Gastrocnemius medialis (tissue), 4 donors: Measurements from ENCODE around the gene MICU2. TPM values are rescaled to one million over a fixed set of nuclear protein-coding genes. Genes with fewer than 3 reads are reported as not detected.

Experiments
- ATAC-seq, 2 donors: fragments of 150-250 bp; one replicate each; pipeline ENCODE4 v1.9.1; 2016
- DNase-seq, 2 donors: peaks; one replicate each; pipeline ENCODE4 v3.0.0-alpha.2; 2019
- H3K27ac ChIP-seq, 4 donors: fragments of 200-600 bp; sonication (generic); 1 replicate in 1 of 4; 2 replicates in 3 of 4; pipeline ENCODE4 v1.5.1; 2016 to 2018; ENCODE audit warnings: mild to moderate bottlenecking in 2 of 4, moderate library complexity in 1 of 4
- H3K27me3 ChIP-seq, 3 donors: fragments of 200-600 bp; sonication (generic) in 2 of 3; 1 replicate in 1 of 3; 2 replicates in 2 of 3; pipeline versions ENCODE4 v1.5.1 to v1.6.0; 2016 to 2019; ENCODE audit warnings: mild to moderate bottlenecking in 1 of 3, moderate library complexity in 1 of 3
- H3K36me3 ChIP-seq, 2 donors: fragments of 200-600 bp; sonication (generic) in 1 of 2; one replicate each; pipeline ENCODE4 v1.5.1; 2017 to 2018
- H3K4me1 ChIP-seq, 2 donors: fragments of 200-600 bp; sonication (generic) in 1 of 2; one replicate each; pipeline ENCODE4 v1.5.1; 2016 to 2017; ENCODE audit warnings: mild to moderate bottlenecking in 2 of 2
- H3K4me3 ChIP-seq, 4 donors: fragments of 200-600 bp; sonication (generic) in 3 of 4; 1 replicate in 1 of 4; 2 replicates in 3 of 4; pipeline ENCODE4 v1.5.1; 2016 to 2019; ENCODE audit warnings: mild to moderate bottlenecking in 2 of 4
- H3K9me3 ChIP-seq, 3 donors: fragments of 200-600 bp; sonication (generic) in 2 of 3; 1 replicate in 1 of 3; 2 replicates in 2 of 3; pipeline ENCODE4 v1.5.1; 2016 to 2019
- POLR2A ChIP-seq, 2 donors: fragments of 450-650 bp; IDR thresholded peaks; one replicate each; pipeline ENCODE4 v1.6.1; 2017; ENCODE audit warnings: antibody characterized with exemption in 2 of 2, mild to moderate bottlenecking in 2 of 2, moderate library complexity in 2 of 2
- in situ Hi-C, 4 donors: fragments of 200-750 bp; cut with MboI; loops; one replicate each; pipeline versions ENCODE4 v1.15.0 to v1.8.0; 2017; ENCODE audit warnings: low sequenced_read_pairs in 4 of 4
- intact Hi-C: fragments of 100-400 bp; cut with DNase I; formaldehyde crosslinking; loops from one replicate; pipeline ENCODE4 v1.15.1; 2023; ENCODE audit warnings: low total_unique reads
- total RNA-seq, 4 donors: library from RNA; depleted of rRNA; stranded (reverse); fragments of >200 nt; gene quantifications; one replicate each; pipeline versions ENCODE4 v1.1.0 to v1.2.3, GENCODE V29; 2016
- TF ChIP-seq, protein P1 (sequence below), 5 experiments: fragments of 450-650 bp in 3 of 5; fragments of 200-600 bp in 2 of 5; sonication (generic) in 2 of 5; IDR thresholded peaks in 4 of 5; conservative IDR thresholded peaks in 1 of 5; 1 replicate in 4 of 5; 2 replicates in 1 of 5; pipeline ENCODE4 v1.5.1; 2016 to 2019; ENCODE audit warnings: antibody characterized with exemption in 5 of 5, mild to moderate bottlenecking in 3 of 5, moderate library complexity in 3 of 5

The MICU2 gene
- total RNA-seq, 4 donors from 2014 or later: 83.6 to 126 (median 106) TPM

DNA sequence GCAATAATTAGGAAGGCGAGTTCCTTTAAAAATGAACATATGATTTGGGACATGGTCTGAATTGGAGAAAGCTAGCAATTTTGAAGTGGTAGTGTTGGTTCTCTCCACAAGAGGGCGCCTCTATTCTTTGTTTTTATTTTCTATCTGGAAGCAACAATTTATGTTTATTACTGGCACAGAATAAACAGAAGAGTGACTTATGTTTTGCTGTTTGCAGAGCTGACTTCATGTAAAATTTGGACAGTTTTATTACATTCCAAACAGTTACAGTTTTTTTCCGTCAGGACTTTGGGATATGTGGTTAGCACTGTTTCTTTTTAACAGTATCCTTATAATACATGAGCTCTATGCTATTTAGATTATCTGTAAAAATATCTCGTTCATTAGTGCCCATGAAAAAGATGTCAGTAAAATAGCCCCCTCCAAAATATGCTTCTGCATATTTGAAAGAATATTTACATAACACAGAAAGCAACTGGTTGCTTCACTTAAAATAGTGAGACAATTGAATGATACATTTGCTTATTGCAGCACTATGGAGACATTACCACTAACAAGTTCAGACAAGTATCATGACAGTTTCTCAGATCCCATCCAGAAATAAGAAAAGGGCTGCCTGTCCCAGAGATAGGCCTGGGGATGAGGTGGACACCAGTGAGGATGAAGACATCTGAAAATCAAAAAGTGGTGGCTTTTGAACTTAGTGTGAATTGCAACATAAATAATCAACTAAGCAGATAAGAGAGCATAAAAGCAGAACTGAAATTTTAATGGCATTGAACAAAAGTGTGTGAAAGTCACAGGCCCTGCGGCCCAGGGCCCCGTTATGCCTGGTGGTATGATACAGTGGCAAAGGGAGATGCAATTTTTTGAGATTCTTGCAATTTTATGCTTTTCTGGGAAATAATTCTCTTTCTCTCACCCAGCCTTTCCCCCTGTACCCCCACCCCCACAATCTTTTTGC lies 34.6 kb upstream of the MICU2 start:
- ATAC-seq: no peak
- Histone ChIP-seq H3K4me1 (no peaks in the 10 kb centered on the region), H3K27ac (no peak overlapping the region), H3K9me3 (no peaks in the 10 kb centered on the region), H3K27me3 (no peaks in the 10 kb centered on the region), H3K36me3 (no peaks in the 10 kb centered on the region), H3K4me3 (no peak overlapping the region)
- intact Hi-C loops: loop anchor here (2.0 kb wide), 2 partner anchors 32 to 640 kb away; partner anchors contain the start of gene FGF9
- in situ Hi-C loops: loop anchor here in 3 of 4 donors (25.0 kb wide), 3 partner anchors 649 to 1149 kb away; no protein-coding TSS in a partner anchor
- no peak for DNase-seq
- TF ChIP-seq, protein P1, sequence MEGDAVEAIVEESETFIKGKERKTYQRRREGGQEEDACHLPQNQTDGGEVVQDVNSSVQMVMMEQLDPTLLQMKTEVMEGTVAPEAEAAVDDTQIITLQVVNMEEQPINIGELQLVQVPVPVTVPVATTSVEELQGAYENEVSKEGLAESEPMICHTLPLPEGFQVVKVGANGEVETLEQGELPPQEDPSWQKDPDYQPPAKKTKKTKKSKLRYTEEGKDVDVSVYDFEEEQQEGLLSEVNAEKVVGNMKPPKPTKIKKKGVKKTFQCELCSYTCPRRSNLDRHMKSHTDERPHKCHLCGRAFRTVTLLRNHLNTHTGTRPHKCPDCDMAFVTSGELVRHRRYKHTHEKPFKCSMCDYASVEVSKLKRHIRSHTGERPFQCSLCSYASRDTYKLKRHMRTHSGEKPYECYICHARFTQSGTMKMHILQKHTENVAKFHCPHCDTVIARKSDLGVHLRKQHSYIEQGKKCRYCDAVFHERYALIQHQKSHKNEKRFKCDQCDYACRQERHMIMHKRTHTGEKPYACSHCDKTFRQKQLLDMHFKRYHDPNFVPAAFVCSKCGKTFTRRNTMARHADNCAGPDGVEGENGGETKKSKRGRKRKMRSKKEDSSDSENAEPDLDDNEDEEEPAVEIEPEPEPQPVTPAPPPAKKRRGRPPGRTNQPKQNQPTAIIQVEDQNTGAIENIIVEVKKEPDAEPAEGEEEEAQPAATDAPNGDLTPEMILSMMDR (IDR thresholded peaks at IDR 0.05 in 4 of 5, conservative IDR thresholded peaks at IDR 0.05 in 1 of 5): peak; percentile 47 to 78 (median 63)
- TF ChIP-seq POLR2A (IDR thresholded peaks at IDR 0.05): no peak

GRCh38 chr13:21637296-21637695 lies 33.3 kb upstream of the MICU2 start:
- ATAC-seq (no peak), DNase-seq (no peak)
- Histone ChIP-seq H3K27ac (no peak overlapping the region), H3K27me3 (no peaks in the 10 kb centered on the region), H3K4me1 (no peaks in the 10 kb centered on the region), H3K9me3 (no peaks in the 10 kb centered on the region), H3K4me3 (no peak overlapping the region), H3K36me3 (no peaks in the 10 kb centered on the region)
- in situ Hi-C loops: loop anchor here in 3 of 4 donors (25.0 kb wide), 3 partner anchors 650 to 1150 kb away; no protein-coding TSS in a partner anchor
- intact Hi-C loops: no loop called here
- TF ChIP-seq, protein P1 (IDR thresholded peaks at IDR 0.05 in 4 of 5, conservative IDR thresholded peaks at IDR 0.05 in 1 of 5): no peak
- no peak for TF ChIP-seq POLR2A (IDR thresholded peaks at IDR 0.05)

- Histone ChIP-seq H3K4me3 (no peak overlapping the region), H3K4me1 (no peaks in the 10 kb centered on the region), H3K27ac (no peak overlapping the region), H3K9me3 (no peaks in the 10 kb centered on the region), H3K36me3 (no peaks in the 10 kb centered on the region), H3K27me3 (no peaks in the 10 kb centered on the region)
- no peak for DNase-seq
- ATAC-seq: no peak
- no peak for TF ChIP-seq POLR2A (IDR thresholded peaks at IDR 0.05)
- TF ChIP-seq, protein P1 (IDR thresholded peaks at IDR 0.05 in 4 of 5, conservative IDR thresholded peaks at IDR 0.05 in 1 of 5): no peak
- intact Hi-C loops (no loop called here), in situ Hi-C loops (loop anchor here in 3 of 4 donors (25.0 kb wide), 3 partner anchors 651 to 1151 kb away; no protein-coding TSS in a partner anchor)
These were observed 32.7 kb upstream of the MICU2 start for GRCh38 chr13:21636656-21637055.

DNA sequence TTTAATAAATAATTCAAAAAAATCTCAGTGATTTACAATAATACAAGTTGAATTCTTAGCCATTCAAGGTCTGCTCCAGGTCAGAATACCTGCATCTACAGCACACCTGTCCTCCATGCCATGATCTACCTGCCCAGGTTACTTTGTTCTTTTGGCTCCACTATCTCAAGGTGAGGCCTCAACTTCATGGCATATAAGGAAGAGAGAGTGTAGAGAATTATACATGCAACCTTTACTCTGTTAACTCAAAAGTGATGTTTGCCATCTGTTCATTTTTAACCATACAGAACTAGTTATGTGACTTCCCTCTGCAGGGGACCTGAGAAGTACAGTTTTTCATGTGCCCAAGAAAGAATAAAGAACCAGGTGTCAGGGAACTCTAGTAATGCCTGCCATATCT lies 28.2 kb upstream of the MICU2 start:
- no peak for DNase-seq
- intact Hi-C loops: no loop called here
- no peak for TF ChIP-seq POLR2A (IDR thresholded peaks at IDR 0.05)
- TF ChIP-seq, protein P1 (IDR thresholded peaks at IDR 0.05 in 4 of 5, conservative IDR thresholded peaks at IDR 0.05 in 1 of 5): no peak

More for the DNA sequence above, 28.2 kb upstream of the MICU2 start:
- Histone ChIP-seq H3K27me3 (no peaks in the 10 kb centered on the region), H3K27ac (no peak overlapping the region), H3K4me1 (no peaks in the 10 kb centered on the region), H3K36me3 (no peaks in the 10 kb centered on the region), H3K9me3 (no peaks in the 10 kb centered on the region), H3K4me3 (no peak overlapping the region)
- ATAC-seq: no peak
- in situ Hi-C loops: loop anchor here in 3 of 4 donors (25.0 kb wide), 3 partner anchors 655 to 1155 kb away; no protein-coding TSS in a partner anchor
